ENCODE results near the gene SEZ6L.

Gene SEZ6L

GRCh38 chr22:26185190-26185589 lies 15.9 kb downstream of the SEZ6L start:
- DNase-seq, result no peak

- no peak for DNase-seq
Observed at GRCh38 chr22:26188341-26188740, 19.1 kb downstream of the SEZ6L start.

GRCh38 chr22:26194313-26194712 lies 25.1 kb downstream of the SEZ6L start:
- no peak for DNase-seq

GRCh38 chr22:26194877-26195276 lies 25.6 kb downstream of the SEZ6L start:
- DNase-seq, result no peak

- no peak for DNase-seq
Observed at GRCh38 chr22:26196657-26197056, 27.4 kb downstream of the SEZ6L start.

- no peak for DNase-seq
Observed at GRCh38 chr22:26197425-26197824, 28.2 kb downstream of the SEZ6L start.

- no peak for DNase-seq
Observed at GRCh38 chr22:26199665-26200064, 30.4 kb downstream of the SEZ6L start.

GRCh38 chr22:26202280-26202924 lies 33.1 kb downstream of the SEZ6L start:
- no peak for DNase-seq

- no peak for DNase-seq
Observed at GRCh38 chr22:26205494-26205893, 36.2 kb downstream of the SEZ6L start.

GRCh38 chr22:26210334-26210733 lies 41.1 kb downstream of the SEZ6L start:
- no peak for DNase-seq

GRCh38 chr22:26213826-26214225 lies 44.6 kb downstream of the SEZ6L start:
- no peak for DNase-seq

- DNase-seq, result no peak
Observed at GRCh38 chr22:26214466-26214865, 45.2 kb downstream of the SEZ6L start.

GRCh38 chr22:26215736-26216135 lies 46.5 kb downstream of the SEZ6L start:
- no peak for DNase-seq

- DNase-seq, result no peak
Observed at GRCh38 chr22:26225207-26225606, 55.9 kb downstream of the SEZ6L start.

GRCh38 chr22:26226538-26227297 lies 57.5 kb downstream of the SEZ6L start:
- DNase-seq, result no peak

- DNase-seq, result no peak
Observed at GRCh38 chr22:26229910-26230309, 60.6 kb downstream of the SEZ6L start.

GRCh38 chr22:26234296-26234695 lies 65.0 kb downstream of the SEZ6L start:
- no peak for DNase-seq

- DNase-seq, result no peak
Observed at GRCh38 chr22:26235792-26236487, 66.7 kb downstream of the SEZ6L start.

GRCh38 chr22:26236991-26237390 lies 67.7 kb downstream of the SEZ6L start:
- DNase-seq, result no peak

- no peak for DNase-seq
Observed at GRCh38 chr22:26238596-26238995, 69.3 kb downstream of the SEZ6L start.

- no peak for DNase-seq
Observed at GRCh38 chr22:26239581-26239980, 70.3 kb downstream of the SEZ6L start.

GRCh38 chr22:26241361-26241760 lies 72.1 kb downstream of the SEZ6L start:
- no peak for DNase-seq

GRCh38 chr22:26245001-26245400 lies 75.7 kb downstream of the SEZ6L start:
- no peak for DNase-seq

GRCh38 chr22:26246552-26246951 lies 77.3 kb downstream of the SEZ6L start:
- DNase-seq, result no peak
